MM.1S (cell line): ENCODE measurements around the gene GARNL3.
A peak's percentile ranks its signal among the peaks of the same experiment; 100 is the strongest.

Experiments
- DNase-seq: peaks from one replicate; pipeline ENCODE4 v3.0.0-alpha.2; 2015
- H2AFZ ChIP-seq: fragments of 300-600 bp; sonication (generic); 2 replicates; pipeline ENCODE4 v1.6.0; 2016; ENCODE audit warnings: antibody characterized with exemption, low read length
- H3F3A ChIP-seq: fragments of 300-600 bp; sonication (generic); 2 replicates; pipeline ENCODE4 v1.6.1; 2016; ENCODE audit warnings: mild to moderate bottlenecking, antibody characterized with exemption, low read length, moderate library complexity, mixed read lengths; ENCODE audit not compliant: insufficient read depth
- H3K27ac ChIP-seq: fragments of 300-600 bp; sonication (generic); 2 replicates; pipeline ENCODE4 v1.5.1; 2016; ENCODE audit warnings: mild to moderate bottlenecking, low read length
- H3K27me3 ChIP-seq: fragments of 300-600 bp; sonication (generic); replicated peaks from 2 replicates; pipeline ENCODE4 v1.6.0; 2016; ENCODE audit warnings: low read length; ENCODE audit not compliant: insufficient read depth
- H3K36me3 ChIP-seq: fragments of 300-600 bp; sonication (generic); replicated peaks from 2 replicates; pipeline ENCODE4 v1.6.1; 2016; ENCODE audit warnings: mild to moderate bottlenecking, low read length, mixed read lengths; ENCODE audit not compliant: insufficient read depth
- H3K4me1 ChIP-seq: fragments of 300-600 bp; sonication (generic); 2 replicates; pipeline ENCODE4 v1.6.1; 2016; ENCODE audit warnings: low read length, mixed read lengths
- H3K4me2 ChIP-seq: fragments of 300-600 bp; sonication (generic); 2 replicates; pipeline ENCODE4 v1.6.0; 2016; ENCODE audit warnings: low read depth, low read length
- H3K4me3 ChIP-seq: fragments of 300-600 bp; sonication (generic); 2 replicates; pipeline ENCODE4 v1.5.1; 2016; ENCODE audit warnings: low read length, mixed read lengths
- H3K79me2 ChIP-seq: fragments of 300-600 bp; sonication (generic); 2 replicates; pipeline ENCODE4 v1.6.1; 2016; ENCODE audit warnings: mixed run types, low read length, mixed read lengths
- H3K9ac ChIP-seq: fragments of 300-600 bp; sonication (generic); 2 replicates; pipeline ENCODE4 v1.6.1; 2016; ENCODE audit warnings: low read length, mixed read lengths
- H3K9me2 ChIP-seq: fragments of 300-600 bp; sonication (generic); replicated peaks from 2 replicates; pipeline ENCODE4 v1.6.1; 2016; ENCODE audit warnings: mild to moderate bottlenecking, low read length, mixed read lengths; ENCODE audit not compliant: insufficient read depth
- H3K9me3 ChIP-seq: fragments of 300-600 bp; sonication (generic); replicated peaks from 2 replicates; pipeline ENCODE4 v1.6.1; 2016; ENCODE audit warnings: mild to moderate bottlenecking, low read length, mixed read lengths; ENCODE audit not compliant: insufficient read depth
- H4K20me1 ChIP-seq: fragments of 300-600 bp; sonication (generic); 2 replicates; pipeline ENCODE4 v1.6.1; 2016; ENCODE audit warnings: mild to moderate bottlenecking, low read length, moderate library complexity, mixed read lengths; ENCODE audit not compliant: insufficient read depth
- EZH2 ChIP-seq: fragments of 300-600 bp; sonication (generic); optimal IDR thresholded peaks from 2 replicates; pipeline ENCODE3; 2017; ENCODE audit warnings: low read depth, mild to moderate bottlenecking, antibody characterized with exemption, low read length, mixed read lengths
- EZH2phosphoT487 ChIP-seq: fragments of 300-600 bp; sonication (generic); IDR thresholded peaks from 2 replicates; pipeline ENCODE4 v1.6.1; 2018; ENCODE audit warnings: antibody characterized with exemption, low read length
- TF ChIP-seq, protein P1 (sequence below): fragments of 300-600 bp; sonication (generic); IDR thresholded peaks from 2 replicates; pipeline ENCODE4 v1.5.1; 2016; ENCODE audit warnings: antibody characterized with exemption, low read length, mixed read lengths

GARNL3 gene

DNA sequence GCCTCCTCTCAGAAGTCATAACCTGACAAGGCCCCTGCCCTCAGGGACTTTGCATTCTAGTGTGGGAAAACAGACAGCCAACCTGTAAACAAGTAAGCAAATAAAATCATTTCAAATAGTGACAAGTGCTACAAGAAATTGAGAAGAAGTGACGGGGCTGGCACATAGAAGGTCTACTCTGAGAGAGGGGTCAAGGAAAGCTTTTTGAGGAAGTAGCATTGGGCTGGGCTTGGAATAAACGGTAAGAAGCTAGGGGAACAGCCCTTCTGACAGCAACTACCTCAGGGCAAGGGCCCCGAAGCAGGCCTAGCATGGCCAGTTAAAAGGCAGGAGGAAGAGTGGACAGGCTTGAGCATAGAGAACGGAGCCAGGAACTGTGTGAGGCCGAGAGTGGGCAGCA is 127.6 kb downstream of the GARNL3 start:
- Histone ChIP-seq H3F3A (no peaks in the 10 kb centered on the region), H3K9me3 (no peaks in the 10 kb centered on the region), H3K4me1 (peaks cover 13% of the 10 kb centered on the region; the same call in 1 of the 2 replicates), H3K79me2 (no peaks in the 10 kb centered on the region), H3K9me2 (no peaks in the 10 kb centered on the region), H3K27me3 (no peaks in the 10 kb centered on the region), H3K4me2 (no peak overlapping the region), H4K20me1 (no peaks in the 10 kb centered on the region), H3K4me3 (no peak overlapping the region), H3K36me3 (no peaks in the 10 kb centered on the region), H3K9ac (no peak overlapping the region), H3K27ac (no peak overlapping the region), H2AFZ (no peak overlapping the region)
- no peak for DNase-seq
- TF ChIP-seq, protein P1, sequence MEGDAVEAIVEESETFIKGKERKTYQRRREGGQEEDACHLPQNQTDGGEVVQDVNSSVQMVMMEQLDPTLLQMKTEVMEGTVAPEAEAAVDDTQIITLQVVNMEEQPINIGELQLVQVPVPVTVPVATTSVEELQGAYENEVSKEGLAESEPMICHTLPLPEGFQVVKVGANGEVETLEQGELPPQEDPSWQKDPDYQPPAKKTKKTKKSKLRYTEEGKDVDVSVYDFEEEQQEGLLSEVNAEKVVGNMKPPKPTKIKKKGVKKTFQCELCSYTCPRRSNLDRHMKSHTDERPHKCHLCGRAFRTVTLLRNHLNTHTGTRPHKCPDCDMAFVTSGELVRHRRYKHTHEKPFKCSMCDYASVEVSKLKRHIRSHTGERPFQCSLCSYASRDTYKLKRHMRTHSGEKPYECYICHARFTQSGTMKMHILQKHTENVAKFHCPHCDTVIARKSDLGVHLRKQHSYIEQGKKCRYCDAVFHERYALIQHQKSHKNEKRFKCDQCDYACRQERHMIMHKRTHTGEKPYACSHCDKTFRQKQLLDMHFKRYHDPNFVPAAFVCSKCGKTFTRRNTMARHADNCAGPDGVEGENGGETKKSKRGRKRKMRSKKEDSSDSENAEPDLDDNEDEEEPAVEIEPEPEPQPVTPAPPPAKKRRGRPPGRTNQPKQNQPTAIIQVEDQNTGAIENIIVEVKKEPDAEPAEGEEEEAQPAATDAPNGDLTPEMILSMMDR = no peak
- TF ChIP-seq EZH2phosphoT487 (no peak), EZH2 (no peak)

DNA sequence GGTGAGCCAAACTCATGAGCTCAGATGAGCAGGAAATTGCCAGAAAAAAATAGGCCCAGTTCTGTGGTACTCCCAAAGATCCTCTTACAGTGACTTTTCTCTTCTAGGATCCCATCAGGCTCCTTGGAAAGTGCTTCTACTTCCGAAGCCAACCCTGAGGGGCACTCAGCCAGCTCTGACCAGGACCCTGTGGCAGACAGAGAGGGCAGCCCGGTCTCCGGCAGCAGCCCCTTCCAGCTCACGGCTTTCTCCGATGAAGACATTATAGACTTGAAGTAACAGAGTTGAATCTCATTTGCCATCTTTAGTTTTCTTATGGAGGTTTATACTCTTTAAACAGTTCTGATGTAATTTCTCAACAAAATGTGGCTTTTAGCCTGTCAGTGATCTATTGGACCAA is 128.4 kb downstream of the GARNL3 start:
- TF ChIP-seq EZH2 (no peak), EZH2phosphoT487 (no peak)
- TF ChIP-seq, protein P1 = no peak
- Histone ChIP-seq H3K9me3 (no peaks in the 10 kb centered on the region), H3K27ac (no peak overlapping the region), H3K9me2 (no peaks in the 10 kb centered on the region), H3K36me3 (no peaks in the 10 kb centered on the region), H3K79me2 (peaks cover 4% of the 10 kb centered on the region), H3F3A (no peaks in the 10 kb centered on the region), H3K27me3 (no peaks in the 10 kb centered on the region), H3K9ac (no peak overlapping the region), H2AFZ (no peak overlapping the region), H4K20me1 (no peaks in the 10 kb centered on the region), H3K4me2 (no peak overlapping the region), H3K4me1 (peaks cover 13% of the 10 kb centered on the region), H3K4me3 (no peak overlapping the region)
- DNase-seq = no peak

- Histone ChIP-seq H3K27me3 (no peaks in the 10 kb centered on the region), H3K79me2 (peaks cover 11% of the 10 kb centered on the region), H3K9ac (no peak overlapping the region), H3K9me2 (no peaks in the 10 kb centered on the region), H4K20me1 (no peaks in the 10 kb centered on the region), H3K36me3 (no peaks in the 10 kb centered on the region), H3F3A (no peaks in the 10 kb centered on the region), H2AFZ (no peak overlapping the region), H3K4me1 (peaks cover 17% of the 10 kb centered on the region), H3K27ac (no peak overlapping the region), H3K4me2 (no peak overlapping the region), H3K9me3 (no peaks in the 10 kb centered on the region), H3K4me3 (no peak overlapping the region)
- no peak for DNase-seq
- no peak for TF ChIP-seq EZH2phosphoT487
- TF ChIP-seq EZH2 = no peak
These were observed 129.1 kb downstream of the GARNL3 start for GRCh38 chr9:127393645-127394044.

GRCh38 chr9:127395497-127396252 is 131.1 kb downstream of the GARNL3 start:
- Histone ChIP-seq H3K4me3 (peak overlapping the region; percentile 68), H3K79me2 (peaks cover 12% of the 10 kb centered on the region), H3K9me2 (no peaks in the 10 kb centered on the region), H3K27ac (no peak overlapping the region), H2AFZ (peak overlapping the region; percentile 47), H3F3A (no peaks in the 10 kb centered on the region), H3K4me2 (peak overlapping the region; percentile 60), H3K36me3 (no peaks in the 10 kb centered on the region), H3K9ac (peak overlapping the region; percentile 33; the same call in 1 of the 2 replicates), H4K20me1 (no peaks in the 10 kb centered on the region), H3K4me1 (peaks cover 14% of the 10 kb centered on the region), H3K9me3 (no peaks in the 10 kb centered on the region), H3K27me3 (no peaks in the 10 kb centered on the region)
- DNase-seq = no peak
- no peak for TF ChIP-seq EZH2
- TF ChIP-seq, protein P1 = no peak
- no peak for TF ChIP-seq EZH2phosphoT487
